GM12872 (cell line): Measurements from ENCODE around the gene RAB37.

Experiments used
- TF ChIP-seq, protein P1 (sequence below): IDR thresholded peaks from 3 replicates; pipeline ENCODE4 v1.5.1; 2011; ENCODE audit warnings: low read depth, mild to moderate bottlenecking, low read length, moderate library complexity; ENCODE audit not compliant: insufficient read depth

RAB37 gene

DNA sequence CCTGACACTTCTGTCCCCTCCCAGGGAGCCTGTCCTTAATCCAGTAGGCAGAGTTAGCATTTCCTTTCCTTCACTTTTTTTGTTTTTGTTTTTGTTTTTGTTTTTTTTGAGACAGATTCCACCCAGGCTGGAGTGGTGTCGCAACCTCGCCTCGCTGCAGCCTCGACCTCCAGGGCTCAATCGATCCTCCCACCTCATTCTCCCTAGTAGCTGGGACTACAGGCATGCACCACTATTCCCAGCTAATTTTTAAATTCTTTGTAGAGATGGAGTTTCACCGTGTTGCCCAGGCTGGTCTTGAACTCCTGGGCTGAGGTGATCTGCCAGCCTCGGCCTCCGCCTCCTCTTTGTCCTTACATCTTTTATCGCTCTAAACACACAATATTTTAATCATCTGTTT, 15.4 kb downstream of the RAB37 start:
- TF ChIP-seq, protein P1, sequence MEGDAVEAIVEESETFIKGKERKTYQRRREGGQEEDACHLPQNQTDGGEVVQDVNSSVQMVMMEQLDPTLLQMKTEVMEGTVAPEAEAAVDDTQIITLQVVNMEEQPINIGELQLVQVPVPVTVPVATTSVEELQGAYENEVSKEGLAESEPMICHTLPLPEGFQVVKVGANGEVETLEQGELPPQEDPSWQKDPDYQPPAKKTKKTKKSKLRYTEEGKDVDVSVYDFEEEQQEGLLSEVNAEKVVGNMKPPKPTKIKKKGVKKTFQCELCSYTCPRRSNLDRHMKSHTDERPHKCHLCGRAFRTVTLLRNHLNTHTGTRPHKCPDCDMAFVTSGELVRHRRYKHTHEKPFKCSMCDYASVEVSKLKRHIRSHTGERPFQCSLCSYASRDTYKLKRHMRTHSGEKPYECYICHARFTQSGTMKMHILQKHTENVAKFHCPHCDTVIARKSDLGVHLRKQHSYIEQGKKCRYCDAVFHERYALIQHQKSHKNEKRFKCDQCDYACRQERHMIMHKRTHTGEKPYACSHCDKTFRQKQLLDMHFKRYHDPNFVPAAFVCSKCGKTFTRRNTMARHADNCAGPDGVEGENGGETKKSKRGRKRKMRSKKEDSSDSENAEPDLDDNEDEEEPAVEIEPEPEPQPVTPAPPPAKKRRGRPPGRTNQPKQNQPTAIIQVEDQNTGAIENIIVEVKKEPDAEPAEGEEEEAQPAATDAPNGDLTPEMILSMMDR, result no peak

DNA sequence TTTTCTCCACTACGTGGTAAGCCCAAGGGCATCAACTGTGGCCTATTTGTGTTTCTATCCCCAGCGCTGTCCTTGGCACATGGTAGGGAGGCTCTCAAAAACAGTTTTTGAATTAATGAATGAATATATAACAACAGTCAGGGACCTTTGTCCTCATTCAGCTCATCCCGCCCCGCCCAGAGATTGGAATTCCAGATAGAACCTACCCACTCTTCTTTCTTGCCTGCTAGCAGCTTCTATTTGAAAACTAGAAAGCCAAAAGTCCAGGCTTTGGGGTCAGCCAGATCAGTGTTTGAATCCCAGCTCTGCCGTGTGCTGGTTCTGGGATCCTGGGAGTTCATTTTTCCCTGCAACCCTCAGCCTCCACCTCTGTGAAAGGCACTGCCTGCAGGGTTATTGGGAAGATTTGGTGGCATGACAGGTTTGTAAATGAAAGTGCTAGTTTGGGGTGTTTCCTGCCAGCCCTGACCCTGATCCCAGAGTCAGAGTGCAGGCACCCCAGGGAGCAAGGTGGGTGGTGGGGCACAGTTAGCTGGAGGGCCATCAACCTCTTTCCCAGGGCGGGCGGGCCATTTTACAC, 15.9 kb downstream of the RAB37 start:
- TF ChIP-seq, protein P1, result no peak

DNA sequence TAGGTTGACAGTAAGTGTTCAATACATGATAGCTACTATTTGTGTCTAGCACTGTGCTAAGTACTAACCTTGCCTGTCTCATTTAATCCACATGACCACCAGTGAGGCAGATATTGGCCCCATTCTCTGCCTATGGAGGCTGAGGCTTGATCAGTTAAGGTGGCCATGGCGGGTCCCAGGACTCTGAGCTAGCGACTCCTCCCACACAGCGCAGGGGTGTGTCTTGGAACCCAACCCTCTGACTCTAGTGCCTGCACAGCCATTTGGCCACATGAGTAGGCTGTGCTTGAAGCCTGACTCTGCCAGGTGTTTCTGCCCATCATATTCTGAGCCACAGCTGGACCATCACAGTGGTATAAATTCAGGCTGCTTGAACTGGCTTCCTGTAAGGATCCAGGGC, 17.8 kb downstream of the RAB37 start:
- TF ChIP-seq, protein P1, result no peak

DNA sequence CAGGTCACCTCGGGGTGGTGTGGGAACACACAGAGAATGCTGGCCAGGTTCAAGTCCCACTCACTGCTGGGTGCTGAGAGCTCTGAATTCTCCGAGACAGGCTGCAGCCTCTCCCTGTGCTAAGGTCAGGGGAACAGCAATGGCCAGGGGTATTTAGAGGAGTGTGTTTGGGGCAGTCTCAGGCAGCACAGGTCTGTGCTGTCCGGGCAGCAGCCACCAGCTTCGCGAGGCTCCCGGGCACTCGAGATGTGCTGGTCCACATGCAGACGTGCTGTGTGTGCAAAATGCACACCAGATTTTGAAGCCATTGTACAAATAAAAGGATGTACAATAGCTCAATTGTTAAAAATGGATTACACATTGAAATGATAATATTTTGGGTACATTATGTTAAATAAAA, 18.5 kb downstream of the RAB37 start:
- TF ChIP-seq, protein P1, result no peak

DNA sequence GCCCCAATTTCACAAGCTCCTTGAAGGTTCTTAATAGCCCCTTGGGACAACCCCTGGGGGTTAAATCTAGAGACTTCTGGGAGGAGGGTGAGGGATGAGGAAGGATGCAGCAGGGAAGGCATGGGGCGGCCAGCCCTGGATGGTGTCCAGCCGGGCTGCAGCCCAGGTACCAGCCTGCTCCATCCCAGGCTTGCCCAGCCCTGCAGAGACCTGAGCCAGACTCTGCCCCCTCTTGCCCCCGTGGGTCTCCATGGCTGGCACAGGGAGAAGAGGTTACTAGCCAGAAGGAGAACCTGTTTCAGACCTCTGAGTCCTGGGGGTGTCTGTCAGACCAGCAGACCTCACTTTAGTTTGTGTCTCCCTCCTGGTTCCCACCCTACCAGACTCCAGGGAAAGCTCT, 19.8 kb downstream of the RAB37 start:
- TF ChIP-seq, protein P1, result no peak

DNA sequence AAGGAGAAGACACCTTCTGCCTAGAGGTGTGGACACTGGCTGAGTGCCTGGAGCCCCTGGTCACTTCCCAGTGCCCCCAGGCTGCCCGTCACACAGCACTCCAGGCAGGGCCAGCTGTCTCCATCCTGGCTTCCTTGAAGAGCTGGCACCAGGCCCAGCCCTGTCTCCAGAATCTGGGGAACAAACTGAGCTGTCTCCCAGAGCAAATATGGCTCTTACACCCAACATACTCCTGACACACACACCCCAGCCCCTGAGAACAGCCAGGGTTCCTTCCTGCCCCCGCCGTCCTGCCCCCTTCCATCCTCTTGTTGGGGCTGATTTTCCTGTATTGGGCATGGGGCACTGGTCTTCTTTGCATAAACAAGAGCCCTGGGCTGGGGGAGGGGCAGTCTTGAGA, 20.4 kb downstream of the RAB37 start:
- TF ChIP-seq, protein P1, result no peak

DNA sequence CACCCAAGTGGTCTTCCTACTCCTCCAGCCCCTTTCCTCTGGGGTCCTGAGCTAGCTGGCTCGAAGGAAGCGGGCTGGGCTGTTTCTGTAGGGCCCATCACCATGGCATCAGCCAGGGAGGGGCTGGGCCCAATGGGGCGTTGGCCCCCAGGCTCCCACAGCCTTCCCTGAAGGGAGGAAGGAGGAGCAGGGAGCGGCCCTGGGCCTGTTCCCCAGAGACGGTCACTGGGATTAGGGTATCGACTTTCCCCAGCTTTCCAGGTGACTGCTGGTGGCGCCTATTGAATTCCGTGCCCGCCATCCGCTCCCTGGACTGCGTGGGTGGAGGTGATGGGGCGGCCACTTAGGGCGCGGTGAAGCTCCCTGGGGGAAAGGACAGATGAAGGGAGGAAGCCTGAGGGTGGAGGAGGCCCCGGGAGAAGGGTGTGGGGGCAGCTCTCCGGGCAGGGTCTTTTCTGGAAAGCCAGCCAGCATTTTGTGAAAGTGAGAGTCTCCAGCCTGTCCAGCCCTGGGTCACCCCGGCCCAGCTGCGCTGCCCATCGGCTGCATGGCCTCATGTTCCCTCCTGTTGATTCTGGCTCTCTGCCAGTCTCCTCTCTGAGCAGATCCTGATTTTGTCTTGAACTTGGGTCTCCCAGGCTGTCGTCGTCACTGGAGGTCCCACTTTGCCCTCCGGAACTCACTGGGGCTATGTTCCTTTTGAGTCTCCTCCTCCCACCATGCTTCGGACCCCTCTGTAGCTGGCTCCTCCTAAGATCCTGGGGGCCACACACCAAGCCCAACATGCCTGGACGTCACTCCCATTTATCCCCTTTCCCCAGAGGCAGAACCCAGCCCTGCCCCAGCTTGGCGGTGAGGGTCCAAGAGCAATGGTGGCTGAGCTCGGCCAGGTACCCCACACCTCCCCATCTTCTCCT, 21.1 kb downstream of the RAB37 start:
- TF ChIP-seq, protein P1, result no peak
